ENCODE measurements around the gene POFUT1.

POFUT1 gene

DNA sequence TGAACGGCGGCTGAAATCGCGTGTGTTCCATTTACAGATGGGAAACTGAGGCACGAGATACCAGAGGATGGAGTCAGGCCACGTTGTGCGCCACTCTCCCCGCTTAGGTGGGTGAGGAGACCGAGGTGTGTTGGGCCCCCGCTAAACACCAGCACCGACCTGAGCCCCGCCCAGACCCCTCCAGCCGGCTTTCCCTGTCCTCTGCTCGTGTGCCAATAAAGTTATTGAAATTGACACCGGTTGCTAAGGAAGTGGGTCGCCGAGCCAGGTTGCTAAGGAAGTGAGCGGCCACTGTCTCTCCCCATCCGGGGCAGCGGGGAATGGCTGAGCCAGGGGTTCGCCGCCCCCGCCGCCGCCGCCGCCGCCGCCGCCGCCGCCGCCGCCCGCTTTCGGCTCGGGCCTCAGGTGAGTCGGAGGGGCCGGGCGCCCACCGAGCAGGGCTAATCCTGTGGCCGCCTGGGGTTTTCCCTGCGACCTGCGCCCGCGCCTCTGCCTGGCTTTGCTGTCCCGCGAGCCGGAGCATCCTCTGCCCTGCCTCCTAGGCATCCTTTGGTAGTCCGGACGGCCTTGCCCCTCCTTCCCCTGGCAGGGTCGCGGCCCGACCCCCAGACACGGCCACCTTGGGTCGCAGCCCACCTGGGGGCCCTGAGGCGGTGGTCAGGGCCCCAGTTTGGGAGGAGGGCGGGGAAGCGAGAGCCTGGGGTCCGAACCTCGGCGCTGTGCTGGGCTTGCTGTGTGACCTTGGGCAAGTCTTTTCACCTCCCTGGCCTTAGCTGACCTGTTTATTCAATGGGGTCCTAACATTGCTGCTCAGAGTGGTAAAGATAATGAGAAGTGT is 69.9 kb downstream of the POFUT1 start, which contains the start of gene KIF3B:
TSS of gene KIF3B (plus strand) at position 291 of the 838 bp plus-strand sequence. CDS start 32,127 bp downstream, outside the sequence.
- peak; percentile 73 to 74 for DNase-seq (ENCODE audit: low read depth in 2 of 2)

GRCh38 chr20:32278199-32278643 is 70.5 kb downstream of the POFUT1 start:
- DNase-seq (ENCODE audit: low read depth in 2 of 2) = no peak

- DNase-seq (ENCODE audit: low read depth in 2 of 2) = no peak
These were observed 74.0 kb downstream of the POFUT1 start for GRCh38 chr20:32281711-32282110.

- no peak for DNase-seq (ENCODE audit: low read depth in 2 of 2)
These were observed 74.8 kb downstream of the POFUT1 start for GRCh38 chr20:32282461-32282860.

GRCh38 chr20:32285082-32285620 is 77.5 kb downstream of the POFUT1 start:
- no peak for DNase-seq (ENCODE audit: low read depth in 2 of 2)

DNA sequence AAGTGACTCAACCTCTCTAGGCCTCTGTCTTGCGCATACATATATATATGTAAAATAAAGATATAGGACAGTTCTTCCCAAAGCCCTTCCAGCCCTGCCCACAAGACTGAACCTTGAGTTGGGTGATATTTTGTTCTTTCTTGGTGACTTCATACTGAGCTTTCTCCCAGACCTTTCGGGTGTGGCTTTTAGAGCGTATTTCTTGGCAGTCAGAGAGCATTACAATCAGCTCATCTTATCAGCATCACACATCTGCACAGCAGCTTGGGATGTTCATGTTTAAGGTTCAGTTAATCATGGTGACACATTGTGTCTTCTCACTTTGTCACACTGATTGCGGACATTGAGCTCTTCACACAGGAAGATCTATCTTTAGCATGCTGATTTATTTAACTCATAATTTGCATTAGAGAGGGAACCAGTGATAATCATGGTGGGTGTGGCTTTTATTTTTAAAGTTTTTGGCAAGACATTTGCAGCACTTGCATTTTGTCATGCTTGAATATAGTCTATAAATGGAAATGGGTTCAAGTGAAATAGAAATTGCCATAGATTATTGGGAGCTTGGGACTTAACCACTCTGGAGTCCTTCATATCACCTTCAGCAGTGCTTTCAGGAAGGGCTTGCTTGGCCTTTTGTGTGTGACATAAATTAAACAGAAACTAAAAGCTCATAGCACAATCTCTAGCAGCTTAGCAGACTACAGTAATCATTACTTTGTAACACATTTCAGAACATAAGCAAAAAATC is 78.1 kb downstream of the POFUT1 start:
- peak in 1 of 2 donors; percentile 1 for DNase-seq (ENCODE audit: low read depth in 2 of 2)

GRCh38 chr20:32287231-32287638 is 79.6 kb downstream of the POFUT1 start:
- no peak for DNase-seq (ENCODE audit: low read depth in 2 of 2)

Data from stimulated activated CD8-positive, alpha-beta memory T cell treated with anti-CD3 and anti-CD28 coated beads, Interleukin-2, amount 100 ng/mL, for 1 hour (primary cell).